Panc1 (cell line): Measurements from ENCODE around the gene TET3. TPM values are rescaled to one million over a fixed set of nuclear protein-coding genes. Genes with fewer than 3 reads are reported as not detected.

Experiments used
- ATAC-seq: fragments of 200-7000 bp; cut with Tn5 transposase; 2 replicates; pipeline ENCODE4 v1.9.1; 2020; ENCODE audit warnings: mild to moderate bottlenecking, moderate library complexity
- BruUV-seq: library from RNA; stranded (reverse); fragments of 400-500 nt; replicated peaks from 2 replicates; lab custom pipeline; 2021; lab: Mats Ljungman, UMichigan
- CTCF ChIA-PET: fragments of 300-600 bp; sonication (Branson Sonifier 250); formaldehyde crosslinking; loops from one replicate; lab custom pipeline; 2022; ENCODE audit warnings: antibody characterized with exemption; lab: Charles Lee
- POLR2A ChIA-PET: fragments of 300-600 bp; sonication (Branson Sonifier 250); formaldehyde crosslinking; loops from one replicate; lab custom pipeline; 2022; ENCODE audit warnings: antibody characterized with exemption; lab: Charles Lee
- DNase-seq: peaks from one replicate; pipeline ENCODE4 v3.0.0-alpha.2; 2010; ENCODE audit warnings: low read depth, low spot score
- H3K27ac ChIP-seq: 2 replicates; pipeline ENCODE4 v1.5.1; 2011; ENCODE audit warnings: mild to moderate bottlenecking, low read length, inconsistent platforms
- H3K27me3 ChIP-seq: fragments of 200-500 bp; sonication (Bioruptor generic); 2 replicates; pipeline ENCODE4 v1.6.0; 2014; ENCODE audit warnings: low read length, inconsistent platforms; ENCODE audit not compliant: control insufficient read depth, insufficient read depth
- H3K36me3 ChIP-seq: fragments of 200-500 bp; sonication (Bioruptor generic); 2 replicates; pipeline ENCODE4 v1.5.1; 2014; ENCODE audit warnings: inconsistent platforms, mild to moderate bottlenecking, low read length, moderate library complexity; ENCODE audit not compliant: control insufficient read depth, insufficient read depth
- H3K4me1 ChIP-seq: 2 replicates; pipeline ENCODE4 v1.5.1; 2011; ENCODE audit warnings: inconsistent platforms, mild to moderate bottlenecking, low read length, moderate library complexity; ENCODE audit not compliant: control insufficient read depth, insufficient read depth
- H3K4me3 ChIP-seq, 2 experiments: 2 replicates each; pipeline ENCODE4 v1.5.1; 2011 to 2012; ENCODE audit warnings: low read depth in 2 of 2, low read length in 2 of 2, mild to moderate bottlenecking in 2 of 2, inconsistent platforms in 1 of 2, moderate library complexity in 1 of 2
- H3K9me3 ChIP-seq: fragments of 200-500 bp; sonication (Bioruptor generic); 2 replicates; pipeline ENCODE4 v1.5.1; 2014; ENCODE audit warnings: low read depth, mild to moderate bottlenecking, inconsistent platforms, low read length, moderate library complexity; ENCODE audit not compliant: control insufficient read depth, insufficient read depth
- CTCF ChIP-seq: fragments of 450-650 bp; IDR thresholded peaks from 2 replicates; pipeline ENCODE4 v1.5.1; 2017; ENCODE audit warnings: mild to moderate bottlenecking
- POLR2AphosphoS5 ChIP-seq: IDR thresholded peaks from 2 replicates; pipeline ENCODE4 v1.6.1; 2012; ENCODE audit warnings: mild to moderate bottlenecking, low read depth, low read length, moderate library complexity
- REST ChIP-seq, 2 experiments: IDR thresholded peaks; 2 replicates each; pipeline ENCODE4 v1.6.1; 2011 to 2012; ENCODE audit warnings: low read depth in 2 of 2, control low read depth in 1 of 2, low read length in 1 of 2, mild to moderate bottlenecking in 1 of 2, moderate library complexity in 1 of 2; ENCODE audit not compliant: insufficient read depth in 1 of 2
- SIN3A ChIP-seq: IDR thresholded peaks from 2 replicates; pipeline ENCODE4 v1.6.1; 2012; ENCODE audit warnings: low read depth, mild to moderate bottlenecking, low read length, moderate library complexity, borderline replicate concordance; ENCODE audit not compliant: insufficient read depth
- TCF7L2 ChIP-seq: IDR thresholded peaks from 2 replicates; pipeline ENCODE4 v1.6.1; 2011; ENCODE audit warnings: mild to moderate bottlenecking, low read depth, low read length, inconsistent platforms
- in situ Hi-C: cut with HindIII; loops from 2 replicates; pipeline ENCODE4 v1.10.0; 2016; ENCODE audit warnings: low sequenced_read_pairs, low pct_unique_long_range_greater_than_20kb
- intact Hi-C: fragments of 100-400 bp; cut with micrococcal nuclease; formaldehyde crosslinking; loops from one replicate; pipeline ENCODE4 v1.10.0; 2022; ENCODE audit not compliant: unreplicated experiment
- total RNA-seq: library from RNA; stranded (reverse); gene quantifications from one replicate; pipeline ENCODE4 v1.2.1, GENCODE V29; 2021; ENCODE audit not compliant: unreplicated experiment

Gene TET3
- total RNA-seq, 1 experiment from 2014 or later: 13.1 TPM

- BruUV-seq: no TSS peak
- no peak overlapping the region for H3K4me3 ChIP-seq
- in situ Hi-C loops (no loop called here), intact Hi-C loops (no loop called here)
- H3K9me3 ChIP-seq: no peaks in the 10 kb centered on the region
- H3K36me3 ChIP-seq: 0 out of 2 replicates have a peak, but pooled peaks cover 2% of the 10 kb centered on the region
- no peak for DNase-seq
- no peaks in the 10 kb centered on the region for H3K4me1 ChIP-seq
- ChIA-PET POLR2A (no interaction called here), CTCF (no interaction called here)
- ATAC-seq: no peak
- H3K27ac ChIP-seq: no peak overlapping the region
- no peaks in the 10 kb centered on the region for H3K27me3 ChIP-seq
- TF ChIP-seq SIN3A: no peak
- no peak for TF ChIP-seq CTCF
- no peak for TF ChIP-seq TCF7L2
- TF ChIP-seq POLR2AphosphoS5: no peak
- no peak for TF ChIP-seq REST (IDR thresholded peaks at IDR 0.05; ENCODE audit: insufficient read depth in 1 of 2, low read depth in 2 of 2, low read length in 1 of 2)
Observed at GRCh38 chr2:73937103-73937885, 47.4 kb upstream of the TET3 start.

- Histone ChIP-seq H3K27me3 (no peaks in the 10 kb centered on the region), H3K27ac (no peak overlapping the region), H3K36me3 (no peaks in the 10 kb centered on the region), H3K4me3 (no peak overlapping the region), H3K4me1 (no peaks in the 10 kb centered on the region), H3K9me3 (no peaks in the 10 kb centered on the region)
- in situ Hi-C loops (no loop called here), intact Hi-C loops (no loop called here)
- BruUV-seq: no TSS peak
- CTCF ChIA-PET: no interaction called here
- DNase-seq (no peak), ATAC-seq (peak; percentile 56; the same call in 1 of the 2 replicates)
- POLR2A ChIA-PET: no interaction called here
- no peak for TF ChIP-seq TCF7L2
- no peak for TF ChIP-seq REST (IDR thresholded peaks at IDR 0.05; ENCODE audit: insufficient read depth in 1 of 2, low read depth in 2 of 2, low read length in 1 of 2)
- TF ChIP-seq SIN3A: no peak
- TF ChIP-seq POLR2AphosphoS5: no peak
- TF ChIP-seq CTCF: no peak
Observed at GRCh38 chr2:73937899-73938298, 46.8 kb upstream of the TET3 start.
